ENCODE measurements around the gene GPC6.
A peak's percentile ranks its signal among the peaks of the same experiment; 100 is the strongest.

The GPC6 gene

DNA sequence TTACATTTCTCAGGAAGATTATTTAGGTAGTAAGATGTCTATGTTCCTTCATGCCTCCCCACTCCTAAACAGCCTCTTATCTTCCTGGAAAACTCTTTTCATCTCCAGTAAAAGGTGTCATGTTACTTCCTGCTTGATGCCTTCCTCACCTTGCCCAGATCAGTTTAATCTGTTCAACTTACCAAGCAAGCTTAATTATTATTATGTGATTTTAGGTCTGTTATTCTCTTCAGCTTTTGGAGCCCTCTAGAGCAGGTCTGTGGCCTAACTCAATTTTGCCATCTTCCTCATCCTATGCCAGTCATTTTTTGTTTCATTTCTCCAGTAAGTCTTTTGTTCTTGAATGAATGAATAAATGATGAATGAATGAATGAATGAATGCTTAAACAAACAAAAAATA is 724.5 kb downstream of the GPC6 start:
- H3K4me1 ChIP-seq (ENCODE audit: control insufficient read depth, insufficient read depth, low read length): no peaks in the 10 kb centered on the region
- ChIA-PET POLR2A (no interaction called here), CTCF (no interaction called here)
- H3K27ac ChIP-seq (ENCODE audit: extremely low read depth, low read depth, low read length): no peak overlapping the region
- H3K4me3 ChIP-seq (ENCODE audit: low read depth, low read length): no peak overlapping the region
- no peaks in the 10 kb centered on the region for H3K9me3 ChIP-seq (ENCODE audit: control insufficient read depth, insufficient read depth, low read depth, low read length)
- TF ChIP-seq ZNF341 (tag by site-specific recombination; IDR thresholded peaks at IDR 0.05; ENCODE audit: low read depth): no peak
- TF ChIP-seq, protein P1, sequence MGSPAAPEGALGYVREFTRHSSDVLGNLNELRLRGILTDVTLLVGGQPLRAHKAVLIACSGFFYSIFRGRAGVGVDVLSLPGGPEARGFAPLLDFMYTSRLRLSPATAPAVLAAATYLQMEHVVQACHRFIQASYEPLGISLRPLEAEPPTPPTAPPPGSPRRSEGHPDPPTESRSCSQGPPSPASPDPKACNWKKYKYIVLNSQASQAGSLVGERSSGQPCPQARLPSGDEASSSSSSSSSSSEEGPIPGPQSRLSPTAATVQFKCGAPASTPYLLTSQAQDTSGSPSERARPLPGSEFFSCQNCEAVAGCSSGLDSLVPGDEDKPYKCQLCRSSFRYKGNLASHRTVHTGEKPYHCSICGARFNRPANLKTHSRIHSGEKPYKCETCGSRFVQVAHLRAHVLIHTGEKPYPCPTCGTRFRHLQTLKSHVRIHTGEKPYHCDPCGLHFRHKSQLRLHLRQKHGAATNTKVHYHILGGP (tag by site-specific recombination; IDR thresholded peaks at IDR 0.05): peak; percentile 67; the same call in 1 of the 2 replicates
- no peaks in the 10 kb centered on the region for H3K36me3 ChIP-seq (ENCODE audit: control insufficient read depth in 2 of 2, insufficient read depth in 1 of 2, low read length in 2 of 2)

DNA sequence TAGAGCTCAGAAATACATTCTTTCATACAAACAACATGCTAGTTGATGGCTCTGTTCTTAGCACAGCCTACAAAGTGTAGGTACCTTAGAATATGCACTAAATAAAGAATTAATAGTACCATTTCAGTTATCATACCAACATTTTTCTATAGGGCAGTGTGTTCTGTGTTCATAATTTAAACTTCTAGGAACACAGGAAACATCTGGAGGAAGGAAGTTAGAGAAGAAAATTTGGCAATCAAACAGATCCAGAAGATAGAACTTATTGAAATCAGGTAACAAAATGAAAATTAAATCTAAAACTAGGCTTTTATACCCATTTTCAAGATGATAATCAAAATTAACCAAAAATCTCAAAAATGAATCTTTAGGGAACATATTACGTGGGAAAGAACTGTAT is 725.3 kb downstream of the GPC6 start:
- Histone ChIP-seq H3K36me3 (ENCODE audit: control insufficient read depth in 2 of 2, insufficient read depth in 1 of 2, low read length in 2 of 2) (no peaks in the 10 kb centered on the region), H3K4me1 (ENCODE audit: control insufficient read depth, insufficient read depth, low read length) (no peaks in the 10 kb centered on the region), H3K9me3 (ENCODE audit: control insufficient read depth, insufficient read depth, low read depth, low read length) (no peaks in the 10 kb centered on the region), H3K27ac (ENCODE audit: extremely low read depth, low read depth, low read length) (no peak overlapping the region), H3K4me3 (ENCODE audit: low read depth, low read length) (no peak overlapping the region)
- POLR2A ChIA-PET: no interaction called here
- CTCF ChIA-PET: no interaction called here
- TF ChIP-seq, protein P2, sequence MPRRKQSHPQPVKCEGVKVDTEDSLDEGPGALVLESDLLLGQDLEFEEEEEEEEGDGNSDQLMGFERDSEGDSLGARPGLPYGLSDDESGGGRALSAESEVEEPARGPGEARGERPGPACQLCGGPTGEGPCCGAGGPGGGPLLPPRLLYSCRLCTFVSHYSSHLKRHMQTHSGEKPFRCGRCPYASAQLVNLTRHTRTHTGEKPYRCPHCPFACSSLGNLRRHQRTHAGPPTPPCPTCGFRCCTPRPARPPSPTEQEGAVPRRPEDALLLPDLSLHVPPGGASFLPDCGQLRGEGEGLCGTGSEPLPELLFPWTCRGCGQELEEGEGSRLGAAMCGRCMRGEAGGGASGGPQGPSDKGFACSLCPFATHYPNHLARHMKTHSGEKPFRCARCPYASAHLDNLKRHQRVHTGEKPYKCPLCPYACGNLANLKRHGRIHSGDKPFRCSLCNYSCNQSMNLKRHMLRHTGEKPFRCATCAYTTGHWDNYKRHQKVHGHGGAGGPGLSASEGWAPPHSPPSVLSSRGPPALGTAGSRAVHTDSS (tag by site-specific recombination; IDR thresholded peaks at IDR 0.05): no peak
- TF ChIP-seq, protein P3, sequence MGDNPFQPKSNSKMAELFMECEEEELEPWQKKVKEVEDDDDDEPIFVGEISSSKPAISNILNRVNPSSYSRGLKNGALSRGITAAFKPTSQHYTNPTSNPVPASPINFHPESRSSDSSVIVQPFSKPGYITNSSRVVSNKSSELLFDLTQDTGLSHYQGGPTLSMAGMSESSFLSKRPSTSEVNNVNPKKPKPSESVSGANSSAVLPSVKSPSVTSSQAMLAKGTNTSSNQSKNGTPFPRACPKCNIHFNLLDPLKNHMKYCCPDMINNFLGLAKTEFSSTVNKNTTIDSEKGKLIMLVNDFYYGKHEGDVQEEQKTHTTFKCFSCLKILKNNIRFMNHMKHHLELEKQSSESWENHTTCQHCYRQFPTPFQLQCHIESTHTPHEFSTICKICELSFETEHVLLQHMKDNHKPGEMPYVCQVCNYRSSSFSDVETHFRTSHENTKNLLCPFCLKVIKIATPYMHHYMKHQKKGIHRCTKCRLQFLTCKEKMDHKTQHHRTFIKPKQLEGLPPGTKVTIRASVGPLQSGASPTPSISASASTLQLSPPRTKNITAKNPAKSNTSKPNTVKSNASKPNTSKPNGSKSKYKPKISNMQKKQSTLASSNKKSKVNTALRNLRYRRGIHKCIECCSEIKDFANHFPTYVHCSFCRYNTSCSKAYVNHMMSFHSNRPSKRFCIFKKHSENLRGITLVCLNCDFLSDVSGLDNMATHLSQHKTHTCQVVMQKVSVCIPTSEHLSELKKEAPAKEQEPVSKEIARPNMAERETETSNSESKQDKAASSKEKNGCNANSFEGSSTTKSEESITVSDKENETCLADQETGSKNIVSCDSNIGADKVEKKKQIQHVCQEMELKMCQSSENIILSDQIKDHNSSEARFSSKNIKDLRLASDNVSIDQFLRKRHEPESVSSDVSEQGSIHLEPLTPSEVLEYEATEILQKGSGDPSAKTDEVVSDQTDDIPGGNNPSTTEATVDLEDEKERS (tag by site-specific recombination; IDR thresholded peaks at IDR 0.05): no peak
- TF ChIP-seq, protein P4, sequence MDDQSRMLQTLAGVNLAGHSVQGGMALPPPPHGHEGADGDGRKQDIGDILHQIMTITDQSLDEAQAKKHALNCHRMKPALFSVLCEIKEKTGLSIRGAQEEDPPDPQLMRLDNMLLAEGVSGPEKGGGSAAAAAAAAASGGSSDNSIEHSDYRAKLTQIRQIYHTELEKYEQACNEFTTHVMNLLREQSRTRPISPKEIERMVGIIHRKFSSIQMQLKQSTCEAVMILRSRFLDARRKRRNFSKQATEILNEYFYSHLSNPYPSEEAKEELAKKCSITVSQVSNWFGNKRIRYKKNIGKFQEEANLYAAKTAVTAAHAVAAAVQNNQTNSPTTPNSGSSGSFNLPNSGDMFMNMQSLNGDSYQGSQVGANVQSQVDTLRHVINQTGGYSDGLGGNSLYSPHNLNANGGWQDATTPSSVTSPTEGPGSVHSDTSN (CRISPR knock-in tag; IDR thresholded peaks at IDR 0.05): no peak
- TF ChIP-seq, protein P5, sequence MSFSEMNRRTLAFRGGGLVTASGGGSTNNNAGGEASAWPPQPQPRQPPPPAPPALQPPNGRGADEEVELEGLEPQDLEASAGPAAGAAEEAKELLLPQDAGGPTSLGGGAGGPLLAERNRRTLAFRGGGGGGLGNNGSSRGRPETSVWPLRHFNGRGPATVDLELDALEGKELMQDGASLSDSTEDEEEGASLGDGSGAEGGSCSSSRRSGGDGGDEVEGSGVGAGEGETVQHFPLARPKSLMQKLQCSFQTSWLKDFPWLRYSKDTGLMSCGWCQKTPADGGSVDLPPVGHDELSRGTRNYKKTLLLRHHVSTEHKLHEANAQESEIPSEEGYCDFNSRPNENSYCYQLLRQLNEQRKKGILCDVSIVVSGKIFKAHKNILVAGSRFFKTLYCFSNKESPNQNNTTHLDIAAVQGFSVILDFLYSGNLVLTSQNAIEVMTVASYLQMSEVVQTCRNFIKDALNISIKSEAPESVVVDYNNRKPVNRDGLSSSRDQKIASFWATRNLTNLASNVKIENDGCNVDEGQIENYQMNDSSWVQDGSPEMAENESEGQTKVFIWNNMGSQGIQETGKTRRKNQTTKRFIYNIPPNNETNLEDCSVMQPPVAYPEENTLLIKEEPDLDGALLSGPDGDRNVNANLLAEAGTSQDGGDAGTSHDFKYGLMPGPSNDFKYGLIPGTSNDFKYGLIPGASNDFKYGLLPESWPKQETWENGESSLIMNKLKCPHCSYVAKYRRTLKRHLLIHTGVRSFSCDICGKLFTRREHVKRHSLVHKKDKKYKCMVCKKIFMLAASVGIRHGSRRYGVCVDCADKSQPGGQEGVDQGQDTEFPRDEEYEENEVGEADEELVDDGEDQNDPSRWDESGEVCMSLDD (tag by site-specific recombination; IDR thresholded peaks at IDR 0.05): no peak
- TF ChIP-seq ZNF133 (tag by site-specific recombination; IDR thresholded peaks at IDR 0.05): no peak
- TF ChIP-seq, protein P6, sequence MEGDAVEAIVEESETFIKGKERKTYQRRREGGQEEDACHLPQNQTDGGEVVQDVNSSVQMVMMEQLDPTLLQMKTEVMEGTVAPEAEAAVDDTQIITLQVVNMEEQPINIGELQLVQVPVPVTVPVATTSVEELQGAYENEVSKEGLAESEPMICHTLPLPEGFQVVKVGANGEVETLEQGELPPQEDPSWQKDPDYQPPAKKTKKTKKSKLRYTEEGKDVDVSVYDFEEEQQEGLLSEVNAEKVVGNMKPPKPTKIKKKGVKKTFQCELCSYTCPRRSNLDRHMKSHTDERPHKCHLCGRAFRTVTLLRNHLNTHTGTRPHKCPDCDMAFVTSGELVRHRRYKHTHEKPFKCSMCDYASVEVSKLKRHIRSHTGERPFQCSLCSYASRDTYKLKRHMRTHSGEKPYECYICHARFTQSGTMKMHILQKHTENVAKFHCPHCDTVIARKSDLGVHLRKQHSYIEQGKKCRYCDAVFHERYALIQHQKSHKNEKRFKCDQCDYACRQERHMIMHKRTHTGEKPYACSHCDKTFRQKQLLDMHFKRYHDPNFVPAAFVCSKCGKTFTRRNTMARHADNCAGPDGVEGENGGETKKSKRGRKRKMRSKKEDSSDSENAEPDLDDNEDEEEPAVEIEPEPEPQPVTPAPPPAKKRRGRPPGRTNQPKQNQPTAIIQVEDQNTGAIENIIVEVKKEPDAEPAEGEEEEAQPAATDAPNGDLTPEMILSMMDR (tag by site-specific recombination; IDR thresholded peaks at IDR 0.05): no peak
- no peak for TF ChIP-seq ZNF48 (tag by site-specific recombination; IDR thresholded peaks at IDR 0.05)
- no peak for TF ChIP-seq ZNF571 (tag by site-specific recombination; IDR thresholded peaks at IDR 0.05)
- TF ChIP-seq, protein P7, sequence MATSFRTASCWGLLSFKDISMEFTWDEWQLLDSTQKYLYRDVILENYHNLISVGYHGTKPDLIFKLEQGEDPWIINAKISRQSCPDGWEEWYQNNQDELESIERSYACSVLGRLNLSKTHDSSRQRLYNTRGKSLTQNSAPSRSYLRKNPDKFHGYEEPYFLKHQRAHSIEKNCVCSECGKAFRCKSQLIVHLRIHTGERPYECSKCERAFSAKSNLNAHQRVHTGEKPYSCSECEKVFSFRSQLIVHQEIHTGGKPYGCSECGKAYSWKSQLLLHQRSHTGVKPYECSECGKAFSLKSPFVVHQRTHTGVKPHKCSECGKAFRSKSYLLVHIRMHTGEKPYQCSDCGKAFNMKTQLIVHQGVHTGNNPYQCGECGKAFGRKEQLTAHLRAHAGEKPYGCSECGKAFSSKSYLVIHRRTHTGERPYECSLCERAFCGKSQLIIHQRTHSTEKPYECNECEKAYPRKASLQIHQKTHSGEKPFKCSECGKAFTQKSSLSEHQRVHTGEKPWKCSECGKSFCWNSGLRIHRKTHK (tag by site-specific recombination; IDR thresholded peaks at IDR 0.05): no peak
- TF ChIP-seq, protein P8, sequence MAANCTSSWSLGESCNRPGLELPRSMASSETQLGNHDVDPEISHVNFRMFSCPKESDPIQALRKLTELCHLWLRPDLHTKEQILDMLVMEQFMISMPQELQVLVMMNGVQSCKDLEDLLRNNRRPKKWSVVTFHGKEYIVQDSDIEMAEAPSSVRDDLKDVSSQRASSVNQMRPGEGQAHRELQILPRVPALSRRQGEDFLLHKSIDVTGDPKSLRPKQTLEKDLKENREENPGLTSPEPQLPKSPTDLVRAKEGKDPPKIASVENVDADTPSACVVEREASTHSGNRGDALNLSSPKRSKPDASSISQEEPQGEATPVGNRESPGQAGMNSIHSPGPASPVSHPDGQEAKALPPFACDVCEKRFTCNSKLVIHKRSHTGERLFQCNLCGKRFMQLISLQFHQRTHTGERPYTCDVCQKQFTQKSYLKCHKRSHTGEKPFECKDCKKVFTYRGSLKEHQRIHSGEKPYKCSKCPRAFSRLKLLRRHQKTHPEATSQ (tag by site-specific recombination; IDR thresholded peaks at IDR 0.05): no peak
- TF ChIP-seq ZNF776 (tag by site-specific recombination; IDR thresholded peaks at IDR 0.05; ENCODE audit: borderline replicate concordance): no peak
- TF ChIP-seq, protein P9, sequence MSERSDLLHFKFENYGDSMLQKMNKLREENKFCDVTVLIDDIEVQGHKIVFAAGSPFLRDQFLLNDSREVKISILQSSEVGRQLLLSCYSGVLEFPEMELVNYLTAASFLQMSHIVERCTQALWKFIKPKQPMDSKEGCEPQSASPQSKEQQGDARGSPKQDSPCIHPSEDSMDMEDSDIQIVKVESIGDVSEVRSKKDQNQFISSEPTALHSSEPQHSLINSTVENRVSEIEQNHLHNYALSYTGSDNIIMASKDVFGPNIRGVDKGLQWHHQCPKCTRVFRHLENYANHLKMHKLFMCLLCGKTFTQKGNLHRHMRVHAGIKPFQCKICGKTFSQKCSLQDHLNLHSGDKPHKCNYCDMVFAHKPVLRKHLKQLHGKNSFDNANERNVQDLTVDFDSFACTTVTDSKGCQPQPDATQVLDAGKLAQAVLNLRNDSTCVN (tag by site-specific recombination; optimal IDR thresholded peaks at IDR 0.05): no peak
- TF ChIP-seq, protein P10, sequence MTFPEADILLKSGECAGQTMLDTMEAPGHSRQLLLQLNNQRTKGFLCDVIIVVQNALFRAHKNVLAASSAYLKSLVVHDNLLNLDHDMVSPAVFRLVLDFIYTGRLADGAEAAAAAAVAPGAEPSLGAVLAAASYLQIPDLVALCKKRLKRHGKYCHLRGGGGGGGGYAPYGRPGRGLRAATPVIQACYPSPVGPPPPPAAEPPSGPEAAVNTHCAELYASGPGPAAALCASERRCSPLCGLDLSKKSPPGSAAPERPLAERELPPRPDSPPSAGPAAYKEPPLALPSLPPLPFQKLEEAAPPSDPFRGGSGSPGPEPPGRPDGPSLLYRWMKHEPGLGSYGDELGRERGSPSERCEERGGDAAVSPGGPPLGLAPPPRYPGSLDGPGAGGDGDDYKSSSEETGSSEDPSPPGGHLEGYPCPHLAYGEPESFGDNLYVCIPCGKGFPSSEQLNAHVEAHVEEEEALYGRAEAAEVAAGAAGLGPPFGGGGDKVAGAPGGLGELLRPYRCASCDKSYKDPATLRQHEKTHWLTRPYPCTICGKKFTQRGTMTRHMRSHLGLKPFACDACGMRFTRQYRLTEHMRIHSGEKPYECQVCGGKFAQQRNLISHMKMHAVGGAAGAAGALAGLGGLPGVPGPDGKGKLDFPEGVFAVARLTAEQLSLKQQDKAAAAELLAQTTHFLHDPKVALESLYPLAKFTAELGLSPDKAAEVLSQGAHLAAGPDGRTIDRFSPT (tag by site-specific recombination; IDR thresholded peaks at IDR 0.05): no peak
